Osteocyte (in vitro differentiated cells): ENCODE data around the gene GALR3. TPM values are rescaled to one million over a fixed set of nuclear protein-coding genes. Genes with fewer than 3 reads are reported as not detected.

Experiments
- DNase-seq: peaks from one replicate; pipeline ENCODE4 v3.0.0; 2021; ENCODE audit warnings: mixed read lengths; ENCODE audit not compliant: unreplicated experiment; ENCODE audit errors: extremely low spot score
- H3K27ac Mint-ChIP-seq: one replicate; pipeline ENCODE4 v1.8.0; 2021; ENCODE audit warnings: mild to moderate bottlenecking, mixed read lengths; ENCODE audit not compliant: unreplicated experiment
- H3K27me3 Mint-ChIP-seq: one replicate; pipeline ENCODE4 v1.8.0; 2021; ENCODE audit warnings: mixed read lengths; ENCODE audit not compliant: unreplicated experiment
- H3K36me3 Mint-ChIP-seq: one replicate; pipeline ENCODE4 v1.8.0; 2021; ENCODE audit warnings: mixed read lengths; ENCODE audit not compliant: unreplicated experiment
- H3K4me1 Mint-ChIP-seq: one replicate; pipeline ENCODE4 v1.8.0; 2021; ENCODE audit warnings: mixed read lengths; ENCODE audit not compliant: unreplicated experiment
- H3K4me3 Mint-ChIP-seq: one replicate; pipeline ENCODE4 v1.8.0; 2021; ENCODE audit warnings: mild to moderate bottlenecking, moderate library complexity, mixed read lengths; ENCODE audit not compliant: unreplicated experiment
- H3K9me3 Mint-ChIP-seq: one replicate; pipeline ENCODE4 v1.8.0; 2021; ENCODE audit warnings: mixed read lengths; ENCODE audit not compliant: unreplicated experiment
- CTCF ChIP-seq: fragments of 200-600 bp; sonication (generic); IDR thresholded peaks from 2 replicates; pipeline ENCODE4 v1.5.0; 2021; ENCODE audit warnings: antibody characterized with exemption, mild to moderate bottlenecking, moderate library complexity
- total RNA-seq: library from RNA; stranded (reverse); gene quantifications from 2 replicates; pipeline ENCODE4 v1.2.1, GENCODE V29; 2021

The GALR3 gene
- total RNA-seq, 1 donor from 2014 or later: 0.48 TPM

GRCh38 chr22:37855462-37855861 lies 32.3 kb downstream of the GALR3 start:
- no peaks in the 10 kb centered on the region for H3K27me3 Mint-ChIP-seq
- H3K9me3 Mint-ChIP-seq: no peaks in the 10 kb centered on the region
- H3K4me3 Mint-ChIP-seq: no peak overlapping the region
- peaks cover 7% of the 10 kb centered on the region for H3K4me1 Mint-ChIP-seq
- no peak for TF ChIP-seq CTCF
- H3K36me3 Mint-ChIP-seq: peaks cover 44% of the 10 kb centered on the region
- DNase-seq: no peak
- no peak overlapping the region for H3K27ac Mint-ChIP-seq

GRCh38 chr22:37860796-37861421 lies 37.7 kb downstream of the GALR3 start:
- no peak overlapping the region for H3K4me3 Mint-ChIP-seq
- DNase-seq: no peak
- no peaks in the 10 kb centered on the region for H3K9me3 Mint-ChIP-seq
- no peak overlapping the region for H3K27ac Mint-ChIP-seq
- peaks cover 49% of the 10 kb centered on the region for H3K36me3 Mint-ChIP-seq
- H3K27me3 Mint-ChIP-seq: no peaks in the 10 kb centered on the region
- H3K4me1 Mint-ChIP-seq: no peaks in the 10 kb centered on the region
- no peak for TF ChIP-seq CTCF

GRCh38 chr22:37862570-37863325 lies 39.6 kb downstream of the GALR3 start:
- no peaks in the 10 kb centered on the region for H3K9me3 Mint-ChIP-seq
- H3K27ac Mint-ChIP-seq: no peak overlapping the region

GRCh38 chr22:37865510-37865909 lies 42.3 kb downstream of the GALR3 start:
- Mint-ChIP-seq H3K4me1 (no peaks in the 10 kb centered on the region), H3K27me3 (no peaks in the 10 kb centered on the region), H3K36me3 (peaks cover 48% of the 10 kb centered on the region), H3K4me3 (no peak overlapping the region), H3K9me3 (no peaks in the 10 kb centered on the region), H3K27ac (no peak overlapping the region)
- no peak for TF ChIP-seq CTCF
- no peak for DNase-seq

More at GRCh38 chr22:37862570-37863325, 39.6 kb downstream of the GALR3 start:
- Mint-ChIP-seq H3K27me3 (no peaks in the 10 kb centered on the region), H3K36me3 (peaks cover 50% of the 10 kb centered on the region), H3K4me1 (no peaks in the 10 kb centered on the region), H3K4me3 (no peak overlapping the region)
- no peak for TF ChIP-seq CTCF
- DNase-seq: no peak

- H3K36me3 Mint-ChIP-seq: peaks cover 39% of the 10 kb centered on the region
- no peak overlapping the region for H3K27ac Mint-ChIP-seq
- H3K4me3 Mint-ChIP-seq: no peak overlapping the region
- H3K27me3 Mint-ChIP-seq: no peaks in the 10 kb centered on the region
- H3K9me3 Mint-ChIP-seq: no peaks in the 10 kb centered on the region
- H3K4me1 Mint-ChIP-seq: no peaks in the 10 kb centered on the region
- no peak for DNase-seq
- TF ChIP-seq CTCF: no peak
These were observed 47.1 kb downstream of the GALR3 start for GRCh38 chr22:37870273-37870672.
